HTR-8/SVneo (cell line): ENCODE measurements around the gene EXOC3L1.

Experiments used
- DNase-seq: peaks from one replicate; pipeline ENCODE4 v3.0.0; 2011; ENCODE audit warnings: low spot score, mixed read lengths; ENCODE audit not compliant: insufficient read length
- FAIRE-seq: peaks from 2 replicates; lab custom pipeline; 2011; peaks lifted over from hg19 to GRCh38; lab: Jason Lieb, UNC

The EXOC3L1 gene

GRCh38 chr16:67223992-67224391 lies 34.1 kb upstream of the EXOC3L1 start:
- DNase-seq (no peak), FAIRE-seq (no peak)

DNA sequence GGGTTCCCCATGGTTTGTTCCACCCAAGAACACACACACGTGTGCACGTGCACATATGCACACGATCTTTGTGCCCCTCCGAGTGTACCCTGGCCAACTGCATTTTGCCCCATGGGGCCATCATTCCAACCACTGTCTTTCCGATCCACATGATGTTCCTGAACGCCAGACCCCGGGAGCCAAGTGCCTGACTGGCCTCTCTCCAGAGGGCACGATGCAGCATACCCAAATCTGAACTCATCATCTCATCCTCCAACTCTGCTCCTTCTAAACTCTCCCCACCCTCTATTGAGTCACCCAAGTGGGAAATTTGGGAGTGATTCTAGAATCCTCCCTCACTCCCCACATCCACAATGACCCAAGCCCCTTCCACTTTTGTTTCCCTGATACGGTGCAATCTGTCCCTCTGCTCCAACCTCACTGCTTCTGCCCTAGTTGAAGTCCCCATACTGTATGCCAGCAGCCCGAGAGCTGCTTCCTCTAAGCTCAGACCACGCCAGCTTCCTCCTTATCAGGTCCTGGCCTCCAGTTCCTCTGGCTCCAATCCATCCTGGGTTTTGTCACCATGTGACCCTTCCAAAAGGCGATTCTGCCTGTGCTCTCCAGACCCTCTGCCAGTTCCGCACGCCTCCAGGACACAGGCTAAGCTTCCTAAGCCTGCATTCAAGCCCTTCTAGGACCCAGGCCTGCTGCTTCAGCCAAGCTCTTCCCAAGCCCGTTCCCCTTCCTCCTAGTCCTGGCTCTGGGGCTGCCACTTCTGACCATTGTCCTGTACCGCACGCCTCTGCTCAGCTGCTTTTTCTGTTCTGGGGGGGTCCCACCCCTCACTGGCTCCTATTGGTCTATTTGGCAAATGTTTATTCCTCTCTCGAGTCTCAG lies 26.9 kb upstream of the EXOC3L1 start:
- FAIRE-seq: peak; percentile 42

DNA sequence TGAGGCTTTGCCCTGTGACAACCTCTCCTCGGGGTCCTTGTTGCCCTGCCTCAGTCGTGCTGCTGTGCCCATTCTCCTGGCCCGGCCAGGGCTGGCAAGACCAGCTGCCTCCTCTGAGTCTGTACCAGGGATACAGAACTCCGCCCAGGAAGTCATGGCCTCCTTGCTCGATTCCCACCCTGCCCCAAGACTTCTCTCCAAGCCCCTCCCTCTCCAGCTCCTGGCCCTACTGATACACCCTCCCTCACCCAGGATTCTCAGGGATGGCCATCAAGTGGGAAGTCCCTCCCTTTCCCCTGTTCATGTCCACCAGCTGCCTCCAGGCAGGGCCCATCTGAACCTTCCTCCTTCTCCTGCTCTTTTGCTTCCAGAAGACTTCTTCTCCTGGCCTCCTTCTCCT lies 25.8 kb upstream of the EXOC3L1 start:
- FAIRE-seq: no peak
- no peak for DNase-seq

More for the DNA sequence above, 26.9 kb upstream of the EXOC3L1 start:
- DNase-seq: no peak

DNA sequence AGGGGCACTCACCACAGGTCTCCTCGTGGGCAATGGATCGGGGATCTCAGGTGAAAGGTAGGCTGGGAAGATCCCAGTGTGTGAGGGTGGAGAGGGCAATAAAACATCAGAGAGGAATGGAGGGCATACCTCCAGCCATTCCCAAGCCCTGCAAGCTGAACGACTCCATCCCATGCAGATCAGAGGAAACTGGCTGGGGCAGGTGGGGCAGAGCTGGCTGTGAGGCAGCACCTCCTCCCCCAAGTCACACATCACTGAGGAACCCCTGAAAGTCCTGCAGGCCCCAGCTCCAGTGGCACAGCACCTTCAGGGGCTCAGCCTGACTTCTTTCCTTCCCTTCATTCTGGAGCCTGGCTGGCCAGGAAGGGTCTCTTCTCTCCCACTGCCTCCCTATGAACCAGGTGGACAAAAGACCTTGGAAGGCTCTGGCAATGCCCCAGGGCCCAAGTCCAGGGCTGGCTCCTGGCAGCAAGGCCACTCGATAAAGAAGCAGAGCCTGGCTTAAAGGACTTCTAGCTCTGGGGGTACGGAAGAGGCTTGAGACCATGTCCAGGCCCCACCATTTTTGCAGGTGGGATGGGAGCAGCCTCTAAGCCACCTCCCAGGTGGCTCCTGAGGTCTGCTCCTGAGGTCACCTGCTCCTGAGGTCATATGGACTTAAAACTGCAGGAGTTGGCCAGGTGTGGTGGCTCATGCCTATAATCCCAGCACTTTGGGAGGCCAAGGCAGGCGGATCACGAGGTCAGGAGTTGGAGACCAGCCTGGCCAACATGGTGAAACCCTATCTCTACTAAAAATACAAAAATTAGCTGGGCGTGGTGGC lies 23.5 kb upstream of the EXOC3L1 start:
- DNase-seq: no peak
- FAIRE-seq: no peak

DNA sequence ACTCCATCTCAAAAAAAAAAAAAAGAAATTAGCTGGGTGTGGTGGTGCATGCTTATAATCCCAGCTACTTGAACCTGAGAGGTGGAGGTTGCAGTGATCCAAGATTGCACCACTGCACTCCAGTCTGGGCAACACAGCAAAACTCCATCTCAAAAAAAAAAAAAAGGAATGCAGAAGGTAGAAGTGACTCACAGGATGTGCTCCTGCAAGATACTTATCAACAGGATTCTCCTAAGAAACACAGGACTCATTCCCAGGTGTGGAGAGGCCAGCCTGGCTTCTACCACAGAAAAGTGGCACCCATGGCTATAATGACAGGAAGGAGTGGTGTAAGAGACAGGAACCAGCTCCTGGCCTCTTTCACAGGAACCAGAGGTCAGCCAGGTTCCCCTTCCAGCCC lies 22.8 kb upstream of the EXOC3L1 start:
- DNase-seq (no peak), FAIRE-seq (no peak)

- FAIRE-seq: peak; percentile 70
- DNase-seq: no peak
Observed at GRCh38 chr16:67211674-67212073, 21.7 kb upstream of the EXOC3L1 start.

- DNase-seq (no peak), FAIRE-seq (no peak)
Observed at GRCh38 chr16:67210069-67210937, 20.4 kb upstream of the EXOC3L1 start.

GRCh38 chr16:67209565-67209964 lies 19.6 kb upstream of the EXOC3L1 start:
- DNase-seq (no peak), FAIRE-seq (no peak)

DNA sequence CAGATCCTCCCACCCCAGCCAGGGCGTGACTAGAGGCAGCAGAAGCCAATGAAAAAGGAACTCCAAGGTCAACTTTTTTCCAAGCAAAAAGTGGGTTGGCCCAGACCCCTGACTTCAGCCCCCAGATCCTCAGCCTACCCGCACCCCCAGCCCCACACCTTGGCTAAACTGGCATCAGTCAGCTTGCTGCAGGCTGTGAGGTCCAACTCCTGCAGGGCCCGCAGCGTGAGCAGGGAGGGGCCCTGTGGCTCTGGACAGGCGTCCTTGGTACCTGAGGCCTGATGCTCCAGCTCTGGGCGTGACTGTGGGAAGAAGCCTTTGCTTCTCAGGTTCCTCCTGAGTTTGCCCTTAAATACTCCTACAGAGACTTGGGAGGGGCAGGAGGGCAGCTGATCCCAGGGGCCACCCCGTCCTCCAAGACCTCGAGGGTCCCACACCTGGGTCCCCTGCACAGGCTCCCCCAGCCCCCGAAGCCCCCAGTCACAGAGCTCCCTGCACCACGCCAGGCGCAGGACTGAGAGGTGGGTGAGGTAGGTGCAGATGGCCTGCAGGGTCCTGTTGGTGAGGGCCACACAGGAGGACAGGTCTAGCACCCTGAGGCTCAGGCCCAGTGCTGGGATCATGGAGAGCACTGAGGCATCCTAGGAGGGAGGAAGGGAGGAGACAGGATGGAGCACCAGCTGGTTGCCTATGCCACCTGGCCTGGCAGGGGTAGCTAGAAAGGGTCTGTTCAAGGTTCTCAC lies 18.4 kb upstream of the EXOC3L1 start:
- DNase-seq (no peak), FAIRE-seq (no peak)

GRCh38 chr16:67207249-67208091 lies 17.5 kb upstream of the EXOC3L1 start:
- DNase-seq: peak; percentile 28
- FAIRE-seq: peak; percentile 83

- peak; percentile 40 for DNase-seq
- no peak for FAIRE-seq
Observed at GRCh38 chr16:67206838-67207248, 16.9 kb upstream of the EXOC3L1 start.

DNA sequence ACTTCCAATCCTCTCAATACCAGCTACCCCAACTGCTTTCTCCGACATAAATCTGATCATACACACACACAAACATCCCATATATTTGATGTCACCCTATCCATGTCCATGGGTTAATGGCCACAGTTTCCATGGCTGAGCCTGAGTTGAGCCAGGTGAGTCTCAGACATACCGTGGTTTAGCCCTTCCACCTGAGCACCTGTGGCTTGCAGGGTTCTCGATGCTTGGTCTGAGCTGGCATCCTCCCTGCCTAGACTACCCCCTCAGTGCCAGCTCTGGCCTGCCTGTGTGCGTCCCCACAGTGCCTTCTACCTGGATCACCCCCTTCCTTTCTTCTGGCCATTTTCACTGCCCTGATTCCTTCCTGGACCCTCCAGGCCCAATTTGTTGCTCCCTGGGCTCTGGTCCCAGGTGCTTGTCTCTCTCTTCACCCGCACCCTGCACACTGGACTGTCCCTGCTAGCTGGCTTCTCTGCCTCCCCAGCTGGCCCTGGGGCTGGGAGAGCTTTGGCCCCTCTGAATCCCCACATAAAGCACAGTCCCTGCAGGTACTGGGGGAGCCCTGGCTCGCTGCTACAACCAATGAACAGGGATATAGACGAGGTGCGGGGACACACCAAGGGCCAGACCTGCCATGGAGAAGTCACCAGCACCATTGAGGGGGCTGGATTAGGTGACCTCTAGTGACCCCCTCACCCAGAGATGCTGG lies 16.3 kb upstream of the EXOC3L1 start:
- FAIRE-seq: peak; percentile 52
- no peak for DNase-seq

DNA sequence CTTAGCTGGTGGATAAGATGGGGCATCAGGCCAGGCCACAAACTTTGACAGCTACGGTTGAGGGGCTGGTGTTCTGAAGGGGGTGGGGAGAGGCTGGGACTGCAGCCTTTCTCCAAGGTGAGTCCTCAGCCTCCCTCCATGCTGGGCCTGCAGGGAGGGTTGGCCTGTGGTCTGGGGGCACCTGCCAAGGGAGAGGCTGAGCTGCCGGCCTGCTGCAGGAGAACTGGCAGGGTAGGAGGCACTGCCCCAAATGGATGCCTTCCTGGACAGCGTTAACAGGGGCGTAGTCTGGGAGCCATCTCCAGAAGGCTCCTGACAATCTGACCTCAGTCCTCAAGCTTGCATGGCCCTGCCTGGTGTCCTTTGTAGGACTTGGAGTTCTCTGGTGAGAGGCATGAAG lies 14.1 kb upstream of the EXOC3L1 start:
- DNase-seq (no peak), FAIRE-seq (no peak)

DNA sequence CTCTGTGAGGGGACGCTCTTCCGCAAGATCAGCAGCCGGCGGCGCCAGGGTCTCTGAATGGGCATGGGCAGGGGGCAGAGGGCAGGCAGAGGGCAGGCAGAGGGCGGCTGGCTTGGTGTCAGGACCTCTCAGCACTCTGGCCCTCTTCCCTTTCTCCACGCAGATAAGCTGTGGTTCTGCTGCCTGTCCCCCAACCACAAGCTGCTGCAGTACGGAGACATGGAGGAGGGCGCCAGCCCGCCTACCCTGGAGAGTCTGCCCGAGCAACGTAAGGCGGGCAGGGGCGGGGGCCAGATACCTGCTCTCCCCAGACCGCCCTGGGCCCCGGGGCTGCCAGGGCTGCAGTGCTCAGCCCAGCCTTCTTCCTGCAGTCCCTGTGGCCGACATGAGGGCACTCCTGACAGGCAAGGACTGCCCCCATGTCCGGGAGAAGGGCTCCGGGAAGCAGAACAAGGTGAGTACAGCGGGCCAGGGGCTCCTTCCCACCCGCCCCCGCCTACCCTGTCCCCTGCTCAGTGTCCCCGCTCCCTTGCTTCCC lies 13.1 kb upstream of the EXOC3L1 start:
- FAIRE-seq (no peak), DNase-seq (no peak)

DNA sequence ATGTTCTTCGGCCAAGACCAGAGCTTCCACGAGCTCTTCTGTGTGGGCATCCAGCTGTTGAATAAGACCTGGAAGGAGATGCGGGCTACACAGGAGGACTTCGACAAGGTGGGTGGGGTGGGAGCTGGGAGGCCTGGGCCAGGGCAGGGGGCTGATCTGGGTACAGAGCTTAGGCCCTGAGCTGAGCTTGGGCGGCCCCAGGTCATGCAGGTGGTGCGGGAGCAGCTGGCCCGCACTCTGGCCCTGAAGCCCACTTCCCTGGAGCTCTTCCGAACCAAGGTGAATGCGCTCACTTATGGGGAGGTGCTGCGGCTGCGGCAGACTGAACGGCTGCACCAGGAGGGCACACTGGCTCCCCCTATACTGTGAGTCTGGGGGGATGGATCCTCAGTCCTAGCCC lies 12.5 kb upstream of the EXOC3L1 start:
- FAIRE-seq (no peak), DNase-seq (no peak)

DNA sequence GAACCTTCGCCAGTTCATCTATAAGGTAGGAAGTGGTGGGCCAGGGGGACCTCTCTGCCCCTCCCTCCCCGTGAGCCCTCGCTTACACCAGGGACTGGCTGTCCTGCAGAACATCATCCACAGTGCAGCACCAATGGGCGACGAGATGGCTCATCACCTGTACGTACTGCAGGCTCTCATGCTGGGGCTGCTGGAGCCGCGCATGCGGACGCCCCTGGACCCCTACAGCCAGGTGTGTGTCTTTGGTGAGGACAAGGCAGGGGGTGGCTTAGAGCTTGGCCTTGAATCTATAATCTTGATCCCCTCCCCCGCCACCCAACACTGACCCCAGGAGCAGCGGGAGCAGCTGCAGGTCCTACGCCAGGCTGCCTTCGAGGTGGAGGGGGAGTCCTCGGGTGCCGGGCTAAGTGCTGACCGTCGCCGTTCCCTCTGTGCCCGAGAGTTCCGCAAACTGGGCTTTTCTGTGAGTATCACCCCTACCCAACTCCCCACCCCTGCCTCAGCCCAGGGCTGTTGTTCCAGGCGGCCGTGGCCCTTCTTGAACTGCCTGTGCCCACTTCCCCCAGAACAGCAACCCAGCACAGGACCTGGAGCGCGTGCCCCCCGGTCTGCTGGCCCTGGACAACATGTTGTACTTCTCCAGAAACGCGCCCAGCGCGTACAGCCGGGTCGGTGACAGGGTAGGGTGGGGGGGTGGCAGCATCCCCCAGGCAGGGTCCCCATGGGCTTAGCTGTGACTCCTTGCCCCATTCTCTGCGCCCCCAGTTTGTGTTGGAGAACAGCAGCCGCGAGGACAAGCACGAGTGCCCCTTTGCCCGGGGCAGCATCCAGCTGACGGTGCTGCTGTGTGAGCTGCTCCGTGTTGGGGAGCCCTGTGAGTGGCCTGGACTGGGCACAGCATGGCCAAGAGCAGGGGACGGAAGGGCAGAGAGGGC lies 11.7 kb upstream of the EXOC3L1 start:
- no peak for FAIRE-seq
- DNase-seq: no peak

GRCh38 chr16:67200491-67200890 lies 10.6 kb upstream of the EXOC3L1 start:
- DNase-seq (no peak), FAIRE-seq (peak; percentile 51)
